ENCODE data around the gene CLHC1. TPM values are rescaled to one million over a fixed set of nuclear protein-coding genes. Genes with fewer than 3 reads are reported as not detected.
"Not testable (repeated sequence)": the region's sequence is repeated elsewhere in the genome, so short reads cannot be mapped to it uniquely, and the experiment has no call there.

The CLHC1 gene
- total and polyA plus RNA-seq, 8 donors: 1.9 to 43.9 (median 6.8) TPM

- intact Hi-C loops (cut with DNase I; ENCODE audit: low total_unique reads): no loop called here
Measured at GRCh38 chr2:55200416-55200815, 31.7 kb downstream of the CLHC1 start.

GRCh38 chr2:55196526-55196925 lies 35.6 kb downstream of the CLHC1 start:
- intact Hi-C loops (cut with DNase I; ENCODE audit: low total_unique reads): no loop called here
- Histone ChIP-seq H3K27ac (no peak overlapping the region), H3K27me3 (no peaks in the 10 kb centered on the region), H3K4me1 (no peaks in the 10 kb centered on the region), H3K9me3 (peaks cover 0 to 4% (median 0%) of the 10 kb centered on the region in 4 donors), H3K36me3 (peaks cover 0 to 39% (median 35%) of the 10 kb centered on the region in 4 donors), H3K4me3 (no peak overlapping the region)
- no peak for TF ChIP-seq CTCF (IDR thresholded peaks at IDR 0.05)
- no peak for TF ChIP-seq POLR2A (IDR thresholded peaks at IDR 0.05)
- no peak for TF ChIP-seq POLR2AphosphoS5 (IDR thresholded peaks at IDR 0.05)
- no peak for TF ChIP-seq EP300 (IDR thresholded peaks at IDR 0.05)
- no peak for DNase-seq
- 92 to 100% (median 96%) methylated on average over 2 of the region's 2 CpGs for WGBS, 5 donors

More at GRCh38 chr2:55200416-55200815, 31.7 kb downstream of the CLHC1 start:
- TF ChIP-seq POLR2A (IDR thresholded peaks at IDR 0.05) (no peak), EP300 (IDR thresholded peaks at IDR 0.05) (no peak), CTCF (IDR thresholded peaks at IDR 0.05) (no peak), POLR2AphosphoS5 (IDR thresholded peaks at IDR 0.05) (no peak)
- H3K4me1 ChIP-seq: no peaks in the 10 kb centered on the region
- no peaks in the 10 kb centered on the region for H3K27me3 ChIP-seq
- H3K36me3 ChIP-seq: peaks cover 0 to 51% (median 37%) of the 10 kb centered on the region in 4 donors
- DNase-seq: no peak
- 91 to 100% (median 97%) methylated on average over 1 of the region's 1 CpG for WGBS, 5 donors
- H3K4me3 ChIP-seq: no peak overlapping the region
- no peak overlapping the region for H3K27ac ChIP-seq
- H3K9me3 ChIP-seq: peaks cover 0 to 5% (median 2%) of the 10 kb centered on the region in 4 donors

- WGBS, 5 donors: 96 to 100% (median 98%) methylated on average over 2 of the region's 2 CpGs
- intact Hi-C loops (cut with DNase I; ENCODE audit: low total_unique reads); H3K27ac ChIP-seq; DNase-seq; H3K27me3 ChIP-seq; H3K4me1 ChIP-seq; H3K4me3 ChIP-seq; H3K9me3 ChIP-seq: not testable (repeated sequence)
- peaks cover 0 to 32% (median 30%) of the 10 kb centered on the region in 4 donors for H3K36me3 ChIP-seq
Measured at GRCh38 chr2:55191888-55192287, 40.2 kb downstream of the CLHC1 start.

- 82 to 97% (median 88%) methylated on average over 8 of the region's 8 CpGs for whole genome bisulfite sequencing, 5 donors
- H3K4me1 ChIP-seq; intact Hi-C loops (cut with DNase I; ENCODE audit: low total_unique reads); DNase-seq; H3K36me3 ChIP-seq; H3K9me3 ChIP-seq; H3K4me3 ChIP-seq; H3K27ac ChIP-seq; H3K27me3 ChIP-seq: not testable (repeated sequence)
Measured at GRCh38 chr2:55186837-55187236, 45.3 kb downstream of the CLHC1 start.

GRCh38 chr2:55180374-55180773 lies 51.7 kb downstream of the CLHC1 start:
- no peak for TF ChIP-seq POLR2A (IDR thresholded peaks at IDR 0.05)
- no peak for TF ChIP-seq CTCF (IDR thresholded peaks at IDR 0.05)
- TF ChIP-seq POLR2AphosphoS5 (IDR thresholded peaks at IDR 0.05): no peak
- no peak for TF ChIP-seq EP300 (IDR thresholded peaks at IDR 0.05)
- DNase-seq: no peak
- no peaks in the 10 kb centered on the region for H3K36me3 ChIP-seq
- 34 to 69% (median 47%) methylated on average over 2 of the region's 2 CpGs for WGBS, 5 donors
- H3K4me1 ChIP-seq: peaks cover 0 to 7% (median 4%) of the 10 kb centered on the region in 4 donors
- H3K4me3 ChIP-seq: no peak overlapping the region
- no peak overlapping the region for H3K27ac ChIP-seq
- H3K9me3 ChIP-seq: no peaks in the 10 kb centered on the region
- H3K27me3 ChIP-seq: no peaks in the 10 kb centered on the region
- intact Hi-C loops (cut with DNase I; ENCODE audit: low total_unique reads): no loop called here

Data from stomach (tissue), 9 donors.